LNCaP clone FGC (cell line): ENCODE data around the gene LRRC15.

Experiments
- DNase-seq: peaks from one replicate; pipeline ENCODE4 v3.0.0-alpha.2; 2011; ENCODE audit warnings: low read depth
- H3K4me3 ChIP-seq: 2 replicates; pipeline ENCODE4 v1.5.1; 2011; ENCODE audit warnings: mild to moderate bottlenecking, low read depth, low read length, control low read depth
- CTCF ChIP-seq: IDR thresholded peaks from 2 replicates; pipeline ENCODE4 v1.5.1; 2012; ENCODE audit warnings: mild to moderate bottlenecking; ENCODE audit not compliant: control insufficient read depth, insufficient read depth; ENCODE audit errors: extremely low read depth

Gene LRRC15

DNA sequence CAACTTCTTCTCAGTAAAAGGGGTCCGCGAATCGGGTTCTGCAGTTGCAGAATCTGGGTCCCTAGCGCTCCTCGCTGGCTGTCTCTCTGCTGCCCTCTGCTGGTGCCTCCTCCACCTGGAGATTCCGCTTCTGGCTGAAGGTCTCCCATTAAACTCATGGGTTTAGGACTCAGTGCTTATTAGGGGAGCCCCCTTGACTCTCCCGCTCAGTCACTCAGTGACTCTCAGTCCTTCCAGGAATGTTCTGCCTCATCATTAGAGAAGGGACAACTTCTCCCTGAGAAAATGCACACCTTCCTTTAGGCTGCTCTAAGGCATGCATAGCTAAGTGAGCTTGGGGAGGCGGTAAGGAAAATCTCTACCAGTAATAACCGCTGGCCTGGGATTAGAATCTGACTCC, 25.5 kb downstream of the LRRC15 start:
- no peak for DNase-seq
- no peak overlapping the region for H3K4me3 ChIP-seq
- peak; percentile 92 for TF ChIP-seq CTCF

DNA sequence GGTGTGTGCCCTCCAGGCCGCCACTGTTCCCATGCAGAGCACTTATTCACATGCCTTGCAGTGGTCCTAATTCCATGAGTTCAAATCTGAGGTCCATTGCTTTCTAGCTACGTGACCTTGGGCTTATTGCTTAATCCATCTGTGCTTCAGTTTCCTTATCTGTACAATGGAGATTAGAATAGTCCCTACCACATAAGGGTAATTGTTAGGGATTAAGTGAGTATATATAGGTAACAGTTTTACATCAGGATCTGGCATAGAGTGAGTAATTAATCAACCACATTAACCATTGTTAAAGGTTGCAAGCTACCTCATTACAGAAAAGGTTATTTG, 26.0 kb downstream of the LRRC15 start:
- no peak overlapping the region for H3K4me3 ChIP-seq
- no peak for DNase-seq
- TF ChIP-seq CTCF, result no peak

- no peak overlapping the region for H3K4me3 ChIP-seq
- DNase-seq, result no peak
- no peak for TF ChIP-seq CTCF
Measured at GRCh38 chr3:194342861-194343560, 26.5 kb downstream of the LRRC15 start.

DNA sequence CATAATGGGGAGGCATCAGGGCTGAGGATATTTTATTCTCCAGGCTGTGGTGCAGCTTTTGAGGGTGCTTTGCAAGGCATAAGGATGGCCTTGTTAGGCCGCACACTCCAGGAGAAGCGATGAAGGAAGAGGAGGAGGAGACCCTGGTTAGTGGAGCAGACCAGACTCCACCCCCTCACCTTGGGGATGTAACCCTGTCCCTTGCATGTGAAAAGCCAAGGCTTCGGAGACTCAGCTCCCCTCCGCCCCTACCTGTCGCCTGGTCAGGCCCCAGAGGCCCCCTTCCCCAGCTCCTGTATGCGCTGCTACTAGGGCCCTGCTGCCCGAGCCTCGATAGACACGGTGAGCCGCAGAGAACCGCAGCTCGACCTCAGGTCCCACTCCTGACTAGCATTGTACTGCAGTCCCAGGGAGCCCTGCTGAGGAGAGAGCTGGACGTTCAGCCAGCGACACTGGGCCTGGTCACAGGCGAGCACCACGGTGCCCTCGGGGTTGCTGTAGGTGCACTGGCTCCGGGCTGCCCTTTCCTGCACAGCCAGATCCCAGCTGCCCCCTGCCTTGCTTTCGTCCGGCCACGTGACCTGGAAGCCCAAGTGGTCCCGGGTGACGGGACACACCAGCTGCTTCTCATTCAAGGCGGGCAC, 28.7 kb downstream of the LRRC15 start:
- DNase-seq, result no peak
- TF ChIP-seq CTCF, result no peak
- H3K4me3 ChIP-seq, result no peak overlapping the region

- no peak for DNase-seq
- no peak for TF ChIP-seq CTCF
- no peak overlapping the region for H3K4me3 ChIP-seq
Measured at GRCh38 chr3:194339840-194340239, 29.7 kb downstream of the LRRC15 start.

DNA sequence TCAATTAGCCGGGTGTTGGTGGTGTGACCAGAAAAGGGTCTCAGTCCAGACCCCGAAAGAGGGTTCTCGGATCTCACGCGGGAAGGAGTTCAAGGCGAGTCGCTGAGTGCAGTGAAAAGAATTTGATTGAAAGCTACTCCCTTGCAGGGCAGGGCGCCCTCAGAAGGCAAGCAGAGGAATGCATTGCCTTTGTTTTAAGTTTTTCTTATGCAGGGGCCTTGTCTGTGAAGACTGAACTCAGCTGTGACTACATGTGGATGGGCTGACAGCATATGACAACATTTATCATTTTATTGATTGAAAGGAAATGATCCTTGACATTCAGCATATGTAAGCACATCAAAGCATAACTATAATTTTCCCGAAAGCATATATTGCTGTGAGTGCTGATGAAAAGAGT, 30.2 kb downstream of the LRRC15 start:
- no peak overlapping the region for H3K4me3 ChIP-seq
- TF ChIP-seq CTCF, result no peak
- DNase-seq, result no peak
